ENCODE results near the gene NLGN1. TPM values are rescaled to one million over a fixed set of nuclear protein-coding genes. Genes with fewer than 3 reads are reported as not detected.

NLGN1 gene
- total RNA-seq, 2 experiments from 2014 or later = not detected

DNA sequence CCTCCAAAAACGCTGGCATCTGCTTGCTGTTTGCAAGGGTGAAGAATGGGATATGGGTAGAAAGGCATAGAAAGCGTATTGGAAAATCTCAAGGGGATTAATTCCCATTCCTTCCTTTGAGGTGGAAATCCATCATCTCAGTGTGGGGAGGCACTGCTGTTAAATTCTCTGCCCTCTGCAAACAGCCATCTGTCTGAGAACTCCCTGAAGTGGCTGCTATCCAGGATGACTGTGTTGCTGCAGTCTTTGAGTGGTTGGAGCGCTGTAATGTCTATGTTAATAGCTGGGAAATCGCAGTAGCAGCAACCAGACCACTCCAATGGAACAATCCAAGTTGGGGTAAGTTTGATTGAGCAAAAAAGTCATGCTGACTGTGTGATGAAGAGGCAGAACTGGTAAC lies 625.9 kb downstream of the NLGN1 start:
- ChIA-PET CTCF (no interaction called here), POLR2A (interaction anchor here (0.6 kb wide), 1 partner anchor 13 kb away, joined by 6 read pairs; no protein-coding TSS in a partner anchor)

DNA sequence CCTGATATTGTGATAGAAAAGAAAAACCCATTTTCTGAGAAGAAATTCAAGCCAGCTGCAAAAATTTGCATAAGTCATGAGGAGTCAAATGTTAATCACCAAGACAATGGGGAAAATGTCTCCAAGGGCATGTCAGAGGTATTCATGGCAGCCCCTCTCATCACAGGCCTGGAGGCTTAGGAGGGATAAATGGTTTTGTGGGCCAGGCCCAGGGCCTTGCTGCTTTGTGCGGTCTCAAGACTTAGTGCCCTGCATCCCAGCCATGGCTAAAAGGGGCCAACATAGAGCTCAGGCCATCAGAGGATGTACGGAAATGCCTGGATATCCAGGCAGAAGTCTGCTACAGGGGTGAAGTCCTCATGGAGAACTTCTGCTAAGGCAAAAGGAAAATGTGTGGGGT lies 631.1 kb downstream of the NLGN1 start:
- ChIA-PET POLR2A (no interaction called here), CTCF (no interaction called here)

DNA sequence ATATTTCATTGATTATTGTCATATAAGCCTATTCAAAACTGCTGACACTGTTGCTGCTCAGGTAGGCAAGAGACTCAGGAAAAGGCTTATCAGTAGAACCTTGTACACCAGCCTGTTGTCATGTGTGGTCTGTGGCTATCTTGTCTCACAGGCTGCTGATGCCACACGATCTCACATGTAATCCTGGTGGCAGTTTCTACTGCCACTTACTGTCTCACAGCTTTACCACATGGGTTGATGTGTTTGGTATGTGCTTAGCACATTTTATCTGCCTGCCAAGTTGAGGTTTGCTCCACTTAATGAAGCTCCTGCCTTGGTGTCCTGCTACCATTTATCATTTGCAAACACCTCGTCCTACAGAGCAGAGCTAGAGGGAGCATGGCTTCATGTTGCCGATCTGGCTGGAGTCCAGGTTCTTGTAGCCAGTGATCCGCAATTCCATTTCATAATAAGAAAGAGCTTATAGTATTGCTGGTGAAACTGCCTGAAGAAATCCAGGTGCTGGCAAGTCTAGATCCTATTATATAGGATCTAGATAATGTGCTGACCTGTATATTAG lies 637.9 kb downstream of the NLGN1 start:
- ChIA-PET POLR2A (no interaction called here), CTCF (no interaction called here)

DNA sequence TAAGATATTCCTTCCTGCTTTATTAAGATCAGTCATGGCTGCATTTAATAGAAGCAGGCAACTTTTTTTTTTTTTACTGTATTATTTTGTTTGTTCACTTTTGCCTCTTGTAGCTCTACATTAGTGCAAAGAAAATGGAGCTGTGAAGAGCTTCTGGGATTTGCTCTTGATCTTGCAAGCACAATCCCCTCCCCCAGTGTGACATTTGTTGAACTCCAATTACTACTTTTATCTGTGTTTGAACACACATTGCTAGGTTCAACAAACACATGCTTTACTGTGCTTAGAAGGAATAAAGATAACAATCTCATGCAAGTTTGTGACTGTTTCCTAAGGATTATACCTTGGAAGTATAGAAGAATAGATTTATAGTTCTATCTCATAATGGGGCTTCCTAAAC lies 648.8 kb downstream of the NLGN1 start:
- CTCF ChIA-PET = no interaction called here
- POLR2A ChIA-PET = no interaction called here

DNA sequence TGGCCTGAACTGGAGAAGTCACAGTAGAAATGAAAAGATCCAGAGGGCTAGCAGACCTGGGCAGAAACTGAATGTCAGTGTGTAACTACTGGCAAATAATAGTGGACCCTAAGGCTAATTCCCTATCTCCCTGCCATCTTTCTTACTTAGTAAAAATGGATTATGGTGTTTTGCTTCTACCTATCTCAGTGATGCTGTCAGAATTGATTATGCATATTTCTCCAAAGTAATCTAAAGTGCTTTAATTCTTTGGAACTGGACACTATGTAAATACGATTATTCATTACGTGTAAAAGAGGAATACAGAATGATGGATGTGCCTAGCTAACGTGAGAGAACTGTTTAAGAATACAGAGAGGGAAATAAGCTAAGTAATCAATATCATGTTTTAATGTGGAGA lies 651.9 kb downstream of the NLGN1 start:
- ChIA-PET CTCF (no interaction called here), POLR2A (no interaction called here)

DNA sequence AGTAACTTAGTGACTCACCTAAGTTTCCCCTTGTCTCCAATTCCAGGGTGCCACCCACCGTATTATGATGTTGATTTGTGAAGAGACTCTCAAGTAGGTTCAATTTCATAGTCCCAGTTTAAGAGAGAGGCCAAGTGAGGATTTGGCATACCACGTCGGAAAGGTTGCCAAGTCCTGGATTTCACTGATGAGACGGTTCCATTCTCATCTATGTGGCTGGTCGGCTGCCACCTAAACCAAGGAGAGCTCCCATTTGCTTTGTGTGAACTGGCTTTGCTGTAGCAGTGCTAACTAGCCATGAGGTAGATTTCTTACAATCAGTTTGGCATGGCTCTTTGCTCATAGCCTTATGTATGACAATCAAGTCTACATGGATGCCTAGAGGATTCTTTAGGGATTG lies 653.6 kb downstream of the NLGN1 start:
- POLR2A ChIA-PET = no interaction called here

DNA sequence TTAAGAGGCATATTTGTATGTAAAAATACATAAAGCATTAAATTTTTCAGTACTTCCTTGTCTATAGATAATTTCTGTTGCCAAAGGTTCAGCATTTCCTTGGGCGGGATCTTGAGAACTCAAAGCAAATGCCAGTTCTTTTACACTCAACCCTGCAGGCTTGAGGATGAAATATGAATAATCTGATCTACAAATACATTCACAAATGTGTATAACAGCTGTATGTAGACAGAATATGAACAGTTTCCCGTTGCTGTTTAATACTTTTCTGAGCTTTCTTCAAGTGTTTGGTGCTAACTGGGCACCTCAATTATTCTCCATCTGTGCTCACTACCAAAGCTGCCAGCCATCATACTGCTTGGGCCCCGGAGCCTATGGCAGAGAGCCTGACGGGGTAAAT lies 661.3 kb downstream of the NLGN1 start:
- POLR2A ChIA-PET = no interaction called here
- CTCF ChIA-PET = no interaction called here

More for the DNA sequence above, 653.6 kb downstream of the NLGN1 start:
- CTCF ChIA-PET = no interaction called here

DNA sequence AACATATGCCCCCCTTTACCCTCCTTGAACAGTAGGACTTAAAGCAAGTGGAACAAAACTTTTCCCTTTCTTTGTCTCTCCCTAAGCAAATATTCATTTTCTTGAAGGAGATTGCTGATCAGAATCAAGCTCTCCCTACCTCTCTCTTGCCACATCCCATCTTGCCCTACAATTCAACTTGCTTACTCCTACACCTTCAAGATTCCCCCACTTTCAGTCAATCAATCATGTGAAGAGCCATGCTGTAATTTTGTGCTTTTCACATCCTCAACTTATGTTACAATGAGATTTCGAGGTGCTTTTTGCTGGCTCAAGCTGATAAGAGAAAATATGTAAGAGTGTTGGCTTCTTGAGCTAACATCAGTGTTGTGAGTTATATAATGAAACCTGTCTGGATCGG lies 662.9 kb downstream of the NLGN1 start:
- POLR2A ChIA-PET = no interaction called here
- CTCF ChIA-PET = no interaction called here

DNA sequence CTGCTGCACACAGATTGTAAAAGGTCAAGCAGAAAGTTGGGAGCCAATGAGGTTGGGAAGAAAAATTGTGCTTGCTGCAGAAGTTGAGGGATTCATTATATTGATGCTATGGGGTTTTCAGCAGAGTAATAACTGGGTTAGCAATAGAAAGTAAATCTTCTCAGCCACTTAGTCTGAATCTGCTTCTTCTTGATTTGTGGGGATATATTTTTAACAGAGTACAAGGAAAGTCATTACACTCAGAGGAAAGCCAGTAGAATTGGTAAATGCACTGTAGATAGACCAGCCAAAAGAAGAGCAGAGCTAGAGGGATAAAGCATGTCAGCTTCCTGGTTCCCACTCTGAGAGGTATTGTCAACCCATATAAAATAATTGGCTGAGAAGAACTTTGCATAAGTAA lies 663.6 kb downstream of the NLGN1 start:
- ChIA-PET CTCF (no interaction called here), POLR2A (no interaction called here)

DNA sequence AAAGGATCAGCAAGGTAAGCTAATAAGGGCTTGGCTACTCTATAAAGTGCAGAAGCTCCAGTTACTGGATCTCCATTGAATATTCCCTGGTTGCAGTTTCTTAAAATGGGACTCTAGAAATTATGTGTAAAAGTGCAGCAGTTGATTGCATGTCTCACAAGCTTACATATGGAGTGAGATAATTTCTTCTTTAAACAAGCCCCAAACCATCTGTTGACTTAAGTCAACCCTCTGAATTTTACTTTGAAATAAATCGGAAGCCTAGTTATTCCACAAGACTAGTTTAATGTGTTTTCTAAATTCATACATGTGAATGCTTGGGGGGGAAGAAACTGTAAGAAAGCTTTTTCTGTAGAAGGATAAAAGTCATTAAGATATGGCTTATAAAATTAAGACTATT lies 664.2 kb downstream of the NLGN1 start:
- CTCF ChIA-PET = no interaction called here
- POLR2A ChIA-PET = no interaction called here

DNA sequence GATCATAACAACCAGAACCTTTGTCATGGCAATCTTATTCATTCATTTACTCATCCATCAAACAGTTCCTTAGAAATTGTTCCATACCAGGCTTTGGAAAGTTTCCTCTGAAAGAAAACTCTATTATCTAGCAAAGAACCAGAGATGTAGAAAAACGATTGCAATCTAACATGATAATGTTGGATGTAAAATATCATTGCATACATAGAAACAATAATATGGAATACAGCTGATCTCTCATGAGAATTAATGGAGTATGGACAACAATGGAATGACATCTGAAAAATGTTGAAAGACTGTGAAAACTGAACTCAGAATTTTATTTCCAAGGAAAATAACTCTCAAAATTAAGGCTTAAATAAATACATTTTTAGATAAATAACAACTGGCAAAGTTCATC lies 665.4 kb downstream of the NLGN1 start:
- POLR2A ChIA-PET = no interaction called here
- CTCF ChIA-PET = interaction anchor here (0.8 kb wide), 1 partner anchor 11 kb away, joined by 3 read pairs; no protein-coding TSS in a partner anchor

DNA sequence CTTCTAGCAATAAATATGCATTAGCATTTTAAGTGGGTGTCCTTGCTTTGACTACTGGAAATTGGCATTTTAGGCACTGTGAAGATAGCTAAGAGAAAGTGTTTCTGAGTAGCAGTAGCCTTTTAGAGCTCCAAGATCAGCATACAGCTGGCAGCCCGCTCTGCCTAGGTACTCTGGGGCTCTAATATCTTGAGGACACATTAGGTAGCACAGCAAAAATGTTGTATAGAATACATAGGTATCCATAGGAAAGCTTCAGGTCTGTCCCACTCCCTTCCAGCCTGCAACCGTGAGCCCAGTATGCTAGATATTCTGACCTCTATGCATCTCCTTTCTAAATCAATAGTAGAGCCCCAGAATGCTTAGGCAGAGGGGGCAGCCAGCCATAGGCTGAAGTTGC lies 670.5 kb downstream of the NLGN1 start:
- CTCF ChIA-PET = no interaction called here
- POLR2A ChIA-PET = no interaction called here

DNA sequence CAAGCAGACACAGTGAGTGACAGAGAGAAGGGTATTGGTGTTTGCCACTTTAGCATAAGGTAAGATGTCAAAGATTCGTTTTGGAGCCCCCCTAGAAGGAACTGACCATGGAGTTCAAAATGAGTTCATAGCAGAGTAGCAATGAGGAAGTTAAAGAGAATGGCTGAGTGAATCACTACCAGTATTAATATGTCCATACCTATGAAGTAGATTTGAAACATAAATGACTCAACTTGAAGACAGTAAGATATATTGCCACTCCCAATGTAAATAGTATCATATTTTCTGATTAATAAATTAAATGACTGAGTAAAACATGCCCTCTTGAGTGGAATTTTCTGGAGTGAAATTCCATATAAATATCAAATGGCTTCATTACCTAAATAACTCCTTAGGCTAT lies 675.1 kb downstream of the NLGN1 start:
- ChIA-PET CTCF (no interaction called here), POLR2A (no interaction called here)

DNA sequence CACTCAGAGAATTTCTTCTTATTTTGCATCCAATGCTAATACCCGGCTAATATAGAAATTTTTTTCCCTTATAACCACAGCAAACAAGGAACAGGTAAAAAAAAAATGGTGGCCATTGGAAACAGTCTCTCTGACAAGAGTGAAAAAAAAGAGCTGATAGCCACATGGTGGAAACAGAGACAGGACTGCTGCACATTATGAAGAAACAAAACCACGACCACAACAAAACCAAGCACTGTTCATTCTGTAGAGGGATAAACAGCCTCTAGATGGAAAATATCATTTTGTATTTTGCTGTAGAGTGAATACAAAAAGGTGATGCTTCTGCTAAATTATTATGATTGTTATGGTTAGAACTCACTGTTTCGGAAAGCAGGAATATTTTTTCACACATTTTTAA lies 686.2 kb downstream of the NLGN1 start:
- ChIA-PET CTCF (no interaction called here), POLR2A (no interaction called here)

DNA sequence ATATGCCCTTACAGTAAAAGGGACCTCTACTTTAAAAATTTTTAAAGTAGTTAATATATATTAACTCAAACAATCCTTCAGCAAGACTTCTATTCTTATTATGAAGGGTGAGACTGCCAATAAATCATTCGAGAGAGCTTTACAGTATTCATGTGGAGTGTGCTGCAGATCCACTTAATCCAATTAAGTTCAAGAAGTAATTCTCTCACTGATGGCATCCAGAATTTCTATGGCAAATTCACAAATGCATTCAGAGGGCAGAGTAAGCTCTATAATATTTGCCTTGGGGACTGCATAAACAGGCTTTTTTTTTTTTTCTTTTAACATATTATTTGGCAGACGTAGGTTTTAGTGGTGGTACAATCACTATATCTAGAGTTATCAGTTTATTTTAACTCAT lies 692.0 kb downstream of the NLGN1 start:
- POLR2A ChIA-PET = no interaction called here

DNA sequence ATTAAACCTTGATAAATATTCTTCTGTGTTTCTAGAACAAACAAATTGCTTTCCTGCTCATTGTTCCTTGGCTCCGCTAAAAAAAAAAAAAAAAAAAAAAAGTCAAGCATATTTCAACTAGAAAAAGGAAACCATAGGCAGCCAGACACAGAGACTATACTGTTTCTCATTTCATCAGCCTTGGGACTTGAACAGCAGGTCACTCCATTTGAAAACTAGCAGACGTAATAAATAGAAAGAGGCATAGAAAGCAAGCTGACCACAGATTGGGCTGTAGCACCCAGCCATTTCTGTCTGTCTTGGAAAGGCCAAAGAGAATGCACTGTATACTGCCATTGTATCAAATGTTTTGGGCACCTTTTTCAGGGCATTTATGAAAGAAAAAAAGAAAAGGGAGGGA lies 697.1 kb downstream of the NLGN1 start:
- CTCF ChIA-PET = interaction anchor here (0.7 kb wide), 1 partner anchor 290 kb away, joined by 3 read pairs; no protein-coding TSS in a partner anchor
- POLR2A ChIA-PET = no interaction called here

More for the DNA sequence above, 692.0 kb downstream of the NLGN1 start:
- CTCF ChIA-PET = no interaction called here

DNA sequence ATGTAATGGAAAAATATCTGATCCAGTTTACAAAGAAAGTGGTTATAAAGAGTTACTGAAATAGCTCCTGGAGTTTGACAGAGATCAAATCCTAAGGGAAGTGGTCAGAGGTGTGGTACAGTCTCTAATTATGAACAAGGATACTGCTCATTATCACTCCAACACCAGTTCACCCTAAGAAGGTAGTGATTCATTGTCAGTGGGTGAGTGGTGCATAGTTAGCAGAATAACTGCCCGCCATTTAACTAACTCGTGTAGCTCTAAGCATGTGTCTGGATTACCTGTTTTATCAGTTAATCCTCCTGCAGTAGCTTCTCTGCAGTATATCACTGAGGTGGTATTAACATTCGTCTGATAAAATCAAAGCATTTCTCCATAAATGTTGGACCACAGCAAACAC lies 700.1 kb downstream of the NLGN1 start:
- ChIA-PET POLR2A (no interaction called here), CTCF (no interaction called here)

DNA sequence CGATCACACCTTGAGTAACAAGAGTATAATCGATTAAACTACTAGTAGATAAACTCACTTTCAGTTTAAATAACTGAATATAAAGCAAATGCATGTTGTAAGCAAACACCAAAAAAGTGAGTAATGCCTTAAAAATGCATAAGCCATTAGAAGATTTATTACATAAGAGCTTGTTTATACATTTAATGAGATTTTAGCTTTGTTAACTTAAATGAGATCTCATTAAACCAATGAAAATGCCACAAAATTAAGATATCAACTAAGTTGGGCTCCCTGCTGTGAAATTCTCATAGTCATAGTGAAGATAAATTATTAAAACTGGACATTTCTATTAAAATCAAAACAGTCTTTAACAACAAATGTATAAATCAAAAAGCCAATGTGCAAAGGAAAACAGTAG lies 701.2 kb downstream of the NLGN1 start:
- POLR2A ChIA-PET = no interaction called here

DNA sequence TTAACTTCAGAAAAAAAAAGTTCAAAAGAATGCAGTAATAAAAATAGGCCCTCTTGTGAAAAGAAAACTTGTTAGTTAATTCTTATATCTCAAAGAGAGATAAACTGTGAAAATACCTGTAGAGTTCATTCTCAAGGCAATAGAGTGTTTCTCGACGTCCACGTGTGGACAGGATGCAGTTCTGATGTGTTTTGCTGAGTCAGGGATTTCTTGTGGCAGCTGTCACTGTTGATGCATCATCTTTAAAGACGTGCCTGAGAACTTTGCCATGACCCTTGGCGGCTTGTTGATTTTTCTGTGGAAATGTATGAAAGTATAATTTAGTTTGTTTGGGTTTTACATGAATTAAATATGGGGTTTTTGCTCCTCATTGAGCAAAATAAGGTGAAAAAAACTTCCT lies 702.2 kb downstream of the NLGN1 start:
- POLR2A ChIA-PET = no interaction called here
- CTCF ChIA-PET = no interaction called here

More for the DNA sequence above, 701.2 kb downstream of the NLGN1 start:
- CTCF ChIA-PET = interaction anchor here (0.6 kb wide), 1 partner anchor 441 kb away, joined by 3 read pairs; no protein-coding TSS in a partner anchor

DNA sequence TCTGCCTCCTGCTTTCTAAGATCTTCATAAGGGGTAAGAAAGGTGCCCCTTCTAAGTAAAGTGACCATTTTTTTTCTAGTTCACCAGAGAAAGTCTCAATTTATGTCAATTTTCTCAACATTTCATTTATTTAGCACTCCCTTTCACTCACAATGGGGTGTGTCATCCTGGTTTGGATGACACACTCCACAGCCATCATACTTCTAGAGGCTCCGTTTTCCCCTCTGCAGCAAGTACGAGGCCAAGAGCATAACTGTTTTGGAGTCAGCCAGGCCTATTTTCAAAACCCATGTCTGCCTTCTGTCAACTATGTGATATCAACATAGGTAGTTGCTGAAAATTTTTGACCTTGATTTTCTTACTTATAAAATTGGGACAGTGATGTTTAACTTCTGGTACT lies 703.2 kb downstream of the NLGN1 start:
- POLR2A ChIA-PET = no interaction called here
- CTCF ChIA-PET = interaction anchor here (0.7 kb wide), 1 partner anchor 694 kb away, joined by 3 read pairs; no protein-coding TSS in a partner anchor

DNA sequence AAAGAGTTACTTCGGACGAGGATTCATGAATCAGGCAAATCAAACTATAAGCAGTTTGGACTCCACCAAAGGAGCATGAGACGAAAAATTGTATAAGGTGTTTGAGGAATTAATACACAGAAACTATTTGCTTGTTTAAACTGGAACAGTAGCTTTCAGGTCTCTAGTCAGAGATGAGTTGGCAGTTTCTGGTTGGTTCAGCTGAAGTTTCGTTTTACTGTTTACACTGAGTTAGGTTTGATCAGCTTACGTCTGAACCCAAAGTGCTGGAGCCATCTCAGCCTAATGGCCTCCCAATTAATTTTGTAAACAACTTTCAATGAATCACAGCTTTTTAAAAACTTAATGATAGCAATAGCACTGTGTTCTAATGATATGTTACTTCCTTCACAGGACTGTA lies 703.7 kb downstream of the NLGN1 start:
- ChIA-PET POLR2A (no interaction called here), CTCF (interaction anchor here (0.7 kb wide), 1 partner anchor 694 kb away, joined by 3 read pairs; no protein-coding TSS in a partner anchor)

DNA sequence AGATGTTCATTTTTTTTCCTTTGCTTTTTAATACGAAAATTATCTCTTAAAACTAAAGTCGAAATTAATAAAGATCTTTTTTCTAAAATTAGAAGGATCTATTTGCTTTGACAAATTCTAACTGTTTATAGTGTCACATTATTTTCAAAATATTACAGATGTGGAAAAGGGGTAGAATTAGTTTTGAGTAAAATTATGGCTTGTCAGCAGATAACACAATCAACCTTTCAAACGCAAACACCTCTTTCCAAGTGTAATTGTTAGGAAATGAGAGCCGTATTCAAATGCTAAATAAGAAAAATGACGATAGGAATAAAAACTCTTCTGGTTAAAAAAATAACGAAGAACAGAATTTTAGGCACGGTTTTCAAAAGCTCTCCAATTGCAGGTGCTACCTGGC lies 704.7 kb downstream of the NLGN1 start:
- CTCF ChIA-PET = no interaction called here
- POLR2A ChIA-PET = no interaction called here

DNA sequence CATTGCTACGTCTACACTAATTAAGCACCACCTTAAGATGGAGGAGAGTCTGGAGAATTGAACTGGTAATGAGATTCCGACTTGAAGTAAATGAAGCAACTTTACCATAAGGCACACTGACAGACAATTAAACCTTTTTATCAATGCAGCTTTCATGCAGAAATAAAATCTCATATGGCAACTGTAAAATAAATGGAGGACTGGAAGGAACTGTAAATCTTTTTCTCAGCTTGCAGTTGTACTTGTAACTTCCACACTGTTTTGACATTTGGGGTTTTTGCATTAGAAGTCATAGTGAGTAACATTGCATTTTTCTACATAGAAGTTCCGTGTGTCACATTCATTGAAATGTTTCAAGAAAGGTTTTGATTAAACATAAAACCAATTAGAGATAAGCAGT lies 705.3 kb downstream of the NLGN1 start:
- CTCF ChIA-PET = no interaction called here
- POLR2A ChIA-PET = no interaction called here

Data from activated CD8-positive, alpha-beta memory T cell treated with anti-CD3 and anti-CD28 coated beads for 36 hours (primary cell).